HCT116 (cell line): ENCODE data around the gene PLPP2.
A peak's percentile ranks its signal among the peaks of the same experiment; 100 is the strongest.

Source experiments
- CBX3 ChIP-seq: IDR thresholded peaks from 2 replicates; pipeline ENCODE4 v1.6.1; 2012; ENCODE audit warnings: low read depth
- EZH2 ChIP-seq: fragments of 200-600 bp; sonication (generic); IDR thresholded peaks from 2 replicates; pipeline ENCODE4 v1.6.1; 2017; ENCODE audit warnings: antibody characterized with exemption, mixed run types
- EZH2phosphoT487 ChIP-seq: fragments of 200-600 bp; IDR thresholded peaks from 2 replicates; pipeline ENCODE4 v1.6.1; 2018; ENCODE audit warnings: antibody characterized with exemption, borderline replicate concordance
- FOSL1 ChIP-seq: IDR thresholded peaks from 2 replicates; pipeline ENCODE4 v1.6.1; 2012; ENCODE audit warnings: low read depth
- JUND ChIP-seq: IDR thresholded peaks from 2 replicates; pipeline ENCODE4 v1.6.1; 2012
- MAX ChIP-seq: IDR thresholded peaks from 2 replicates; pipeline ENCODE4 v1.6.1; 2012
- POLR2A ChIP-seq: IDR thresholded peaks from 2 replicates; pipeline ENCODE4 v1.7.0; 2011; ENCODE audit warnings: borderline replicate concordance; ENCODE audit not compliant: insufficient read depth, insufficient read length; ENCODE audit errors: extremely low read depth
- POLR2AphosphoS5 ChIP-seq: IDR thresholded peaks from 2 replicates; pipeline ENCODE4 v1.6.1; 2011; ENCODE audit warnings: mild to moderate bottlenecking, low read depth, low read length, moderate library complexity
- RAD21 ChIP-seq: IDR thresholded peaks from 2 replicates; pipeline ENCODE4 v1.6.1; 2012; ENCODE audit warnings: low read depth, mild to moderate bottlenecking
- SIN3A ChIP-seq: IDR thresholded peaks from 2 replicates; pipeline ENCODE4 v1.6.1; 2012; ENCODE audit warnings: low read depth
- TCF7L2 ChIP-seq: IDR thresholded peaks from 2 replicates; pipeline ENCODE4 v1.7.0; 2011; ENCODE audit warnings: borderline replicate concordance, inconsistent platforms; ENCODE audit not compliant: insufficient read depth, insufficient read length; ENCODE audit errors: extremely low read depth
- ZNF274 ChIP-seq: fragments of 200-500 bp; sonication (Bioruptor generic); IDR thresholded peaks from 2 replicates; pipeline ENCODE4 v1.6.1; 2014; ENCODE audit warnings: mild to moderate bottlenecking, low read depth, low read length, inconsistent platforms
- TF ChIP-seq, protein P1 (sequence below): IDR thresholded peaks from 2 replicates; pipeline ENCODE4 v1.6.1; 2011; ENCODE audit warnings: mild to moderate bottlenecking, low read length, moderate library complexity; ENCODE audit not compliant: insufficient replicate concordance; ENCODE audit errors: extremely low read depth
- TF ChIP-seq, protein P2 (sequence below), 3 experiments: fragments of 200-600 bp in 1 of 3; sonication (generic) in 1 of 3; IDR thresholded peaks in 2 of 3; conservative IDR thresholded peaks in 1 of 3; 2 replicates each; pipeline ENCODE4 v1.5.1; 2012 to 2017; ENCODE audit warnings: low read depth in 2 of 3, low read length in 2 of 3, antibody characterized with exemption in 1 of 3, borderline replicate concordance in 1 of 3, control low read depth in 1 of 3, mild to moderate bottlenecking in 1 of 3, mixed read lengths in 1 of 3, mixed run types in 1 of 3, moderate library complexity in 1 of 3; ENCODE audit not compliant: insufficient read depth in 1 of 3

DNA sequence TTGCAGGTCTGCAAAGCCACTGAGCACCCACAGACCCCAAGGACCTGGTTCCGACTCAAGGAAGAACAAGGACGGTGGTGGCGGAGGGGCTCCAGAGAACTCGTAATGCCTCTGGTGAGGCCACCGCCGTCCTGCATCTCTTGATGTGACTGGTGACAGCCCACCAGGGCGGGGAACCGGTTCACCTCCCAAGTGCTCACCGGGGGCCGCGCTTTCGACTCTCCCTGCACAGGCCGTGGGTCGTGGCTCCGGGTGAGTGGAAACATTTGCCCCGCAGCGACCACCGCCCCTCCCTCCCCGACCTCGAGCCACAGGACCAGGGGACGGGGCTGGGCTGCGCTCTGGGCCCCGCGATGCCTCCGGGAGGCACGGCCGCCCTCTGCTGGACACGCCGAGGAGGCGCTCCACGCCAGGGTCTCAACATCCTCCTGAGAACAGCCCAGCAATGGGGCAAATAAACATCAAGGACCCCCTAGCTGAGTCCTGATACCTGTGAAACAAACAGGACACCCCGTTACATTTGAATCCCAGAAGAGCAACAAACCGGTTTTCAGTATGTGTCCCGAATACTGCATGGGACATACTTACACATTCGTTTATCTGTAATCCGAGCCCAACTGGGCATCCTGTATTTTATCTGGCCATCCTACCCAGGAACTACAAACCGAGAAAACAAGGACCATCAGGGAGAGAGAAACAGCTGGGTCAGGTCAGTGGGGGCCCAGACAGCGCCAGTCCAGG is 3.9 kb upstream of the PLPP2 start:
- TF ChIP-seq, protein P1, sequence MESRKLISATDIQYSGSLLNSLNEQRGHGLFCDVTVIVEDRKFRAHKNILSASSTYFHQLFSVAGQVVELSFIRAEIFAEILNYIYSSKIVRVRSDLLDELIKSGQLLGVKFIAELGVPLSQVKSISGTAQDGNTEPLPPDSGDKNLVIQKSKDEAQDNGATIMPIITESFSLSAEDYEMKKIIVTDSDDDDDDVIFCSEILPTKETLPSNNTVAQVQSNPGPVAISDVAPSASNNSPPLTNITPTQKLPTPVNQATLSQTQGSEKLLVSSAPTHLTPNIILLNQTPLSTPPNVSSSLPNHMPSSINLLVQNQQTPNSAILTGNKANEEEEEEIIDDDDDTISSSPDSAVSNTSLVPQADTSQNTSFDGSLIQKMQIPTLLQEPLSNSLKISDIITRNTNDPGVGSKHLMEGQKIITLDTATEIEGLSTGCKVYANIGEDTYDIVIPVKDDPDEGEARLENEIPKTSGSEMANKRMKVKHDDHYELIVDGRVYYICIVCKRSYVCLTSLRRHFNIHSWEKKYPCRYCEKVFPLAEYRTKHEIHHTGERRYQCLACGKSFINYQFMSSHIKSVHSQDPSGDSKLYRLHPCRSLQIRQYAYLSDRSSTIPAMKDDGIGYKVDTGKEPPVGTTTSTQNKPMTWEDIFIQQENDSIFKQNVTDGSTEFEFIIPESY = no peak
- TF ChIP-seq RAD21 (no peak; the same call in none of the 2 replicates), SIN3A (no peak), POLR2AphosphoS5 (no peak), POLR2A (no peak), TCF7L2 (no peak), EZH2 (no peak), ZNF274 (no peak), CBX3 (no peak), JUND (no peak), FOSL1 (no peak), MAX (no peak), EZH2phosphoT487 (no peak)
- TF ChIP-seq, protein P2, sequence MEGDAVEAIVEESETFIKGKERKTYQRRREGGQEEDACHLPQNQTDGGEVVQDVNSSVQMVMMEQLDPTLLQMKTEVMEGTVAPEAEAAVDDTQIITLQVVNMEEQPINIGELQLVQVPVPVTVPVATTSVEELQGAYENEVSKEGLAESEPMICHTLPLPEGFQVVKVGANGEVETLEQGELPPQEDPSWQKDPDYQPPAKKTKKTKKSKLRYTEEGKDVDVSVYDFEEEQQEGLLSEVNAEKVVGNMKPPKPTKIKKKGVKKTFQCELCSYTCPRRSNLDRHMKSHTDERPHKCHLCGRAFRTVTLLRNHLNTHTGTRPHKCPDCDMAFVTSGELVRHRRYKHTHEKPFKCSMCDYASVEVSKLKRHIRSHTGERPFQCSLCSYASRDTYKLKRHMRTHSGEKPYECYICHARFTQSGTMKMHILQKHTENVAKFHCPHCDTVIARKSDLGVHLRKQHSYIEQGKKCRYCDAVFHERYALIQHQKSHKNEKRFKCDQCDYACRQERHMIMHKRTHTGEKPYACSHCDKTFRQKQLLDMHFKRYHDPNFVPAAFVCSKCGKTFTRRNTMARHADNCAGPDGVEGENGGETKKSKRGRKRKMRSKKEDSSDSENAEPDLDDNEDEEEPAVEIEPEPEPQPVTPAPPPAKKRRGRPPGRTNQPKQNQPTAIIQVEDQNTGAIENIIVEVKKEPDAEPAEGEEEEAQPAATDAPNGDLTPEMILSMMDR (IDR thresholded peaks at IDR 0.05 in 2 of 3, conservative IDR thresholded peaks at IDR 0.05 in 1 of 3; ENCODE audit: borderline replicate concordance in 1 of 3, insufficient read depth in 1 of 3, low read depth in 2 of 3, low read length in 2 of 3) = peak in 2 of 3 experiments; percentile 48 to 55; a peak in 4 of 6 replicates
